PC-9 (cell line): ENCODE results near the gene KIAA1217. TPM values are rescaled to one million over a fixed set of nuclear protein-coding genes. Genes with fewer than 3 reads are reported as not detected.
A peak's percentile ranks its signal among the peaks of the same experiment; 100 is the strongest.

Source experiments
- BruUV-seq: library from RNA; stranded (reverse); fragments of 400-500 nt; replicated peaks from 2 replicates; lab custom pipeline; 2021; lab: Mats Ljungman, UMichigan
- CTCF ChIA-PET: fragments of 300-600 bp; sonication (Branson Sonifier 250); formaldehyde crosslinking; loops from one replicate; lab custom pipeline; 2022; ENCODE audit warnings: antibody characterized with exemption; lab: Charles Lee
- POLR2A ChIA-PET: fragments of 300-600 bp; sonication (Branson Sonifier 250); formaldehyde crosslinking; loops from one replicate; lab custom pipeline; 2022; ENCODE audit warnings: antibody characterized with exemption; ENCODE audit not compliant: unreplicated experiment; lab: Charles Lee
- DNase-seq, 2 experiments: peaks; one replicate each; pipeline versions ENCODE4 v3.0.0 to v3.0.0-alpha.2; 2015 to 2022; ENCODE audit warnings: mixed read lengths in 1 of 2
- H2AFZ ChIP-seq: fragments of 200-600 bp; sonication (generic); 2 replicates; pipeline ENCODE4 v1.8.1; 2017; ENCODE audit warnings: antibody characterized with exemption
- H3F3A ChIP-seq: fragments of 200-600 bp; sonication (generic); 2 replicates; pipeline ENCODE4 v1.8.1; 2017; ENCODE audit warnings: antibody characterized with exemption, mild to moderate bottlenecking, low read depth; ENCODE audit not compliant: insufficient read depth
- H3K27ac ChIP-seq: fragments of 200-600 bp; sonication (generic); 2 replicates; pipeline ENCODE4 v1.6.1; 2016; ENCODE audit warnings: mixed run types
- H3K27me3 ChIP-seq: fragments of 200-600 bp; sonication (generic); 2 replicates; pipeline ENCODE4 v1.6.1; 2016; ENCODE audit warnings: low read depth, mixed run types; ENCODE audit not compliant: insufficient read depth
- H3K36me3 ChIP-seq: fragments of 200-600 bp; sonication (generic); 2 replicates; pipeline ENCODE4 v1.6.1; 2016; ENCODE audit warnings: low read depth, mixed run types
- H3K4me1 ChIP-seq: fragments of 200-600 bp; sonication (generic); replicated peaks from 2 replicates; pipeline ENCODE4 v1.6.1; 2016; ENCODE audit warnings: mixed run types; ENCODE audit not compliant: insufficient read depth
- H3K4me2 ChIP-seq: fragments of 200-600 bp; sonication (generic); 2 replicates; pipeline ENCODE4 v1.6.1; 2017; ENCODE audit warnings: mixed run types
- H3K4me3 ChIP-seq: fragments of 200-600 bp; sonication (generic); 2 replicates; pipeline ENCODE4 v1.6.1; 2016; ENCODE audit warnings: mixed run types
- H3K79me2 ChIP-seq: fragments of 200-600 bp; sonication (generic); 2 replicates; pipeline ENCODE4 v1.6.1; 2017; ENCODE audit warnings: low read depth, mixed run types
- H3K9me2 ChIP-seq: fragments of 200-600 bp; sonication (generic); 2 replicates; pipeline ENCODE4 v1.8.1; 2017; ENCODE audit warnings: mild to moderate bottlenecking; ENCODE audit not compliant: insufficient read depth
- H3K9me3 ChIP-seq: fragments of 200-600 bp; sonication (generic); 2 replicates; pipeline ENCODE4 v1.8.1; 2016; ENCODE audit warnings: low read depth; ENCODE audit not compliant: insufficient read depth
- H4K20me1 ChIP-seq: fragments of 200-600 bp; sonication (generic); 2 replicates; pipeline ENCODE4 v1.8.1; 2017; ENCODE audit not compliant: insufficient read depth
- CTCF ChIP-seq: fragments of 200-600 bp; sonication (generic); conservative IDR thresholded peaks from 2 replicates; pipeline ENCODE4 v1.6.1; 2017; ENCODE audit warnings: mixed run types, antibody characterized with exemption, mild to moderate bottlenecking, moderate library complexity
- EZH2 ChIP-seq: fragments of 200-600 bp; sonication (generic); IDR thresholded peaks from 2 replicates; pipeline ENCODE4 v1.8.0; 2017; ENCODE audit warnings: antibody characterized with exemption, low read depth
- intact Hi-C: fragments of 100-400 bp; cut with micrococcal nuclease; formaldehyde crosslinking; loops from one replicate; pipeline ENCODE4 v1.10.0; 2022; ENCODE audit not compliant: unreplicated experiment
- total RNA-seq: library from RNA; stranded (reverse); gene quantifications from 2 replicates; pipeline ENCODE4 v1.2.3, GENCODE V29; 2021

The KIAA1217 gene
- total RNA-seq, 1 experiment from 2014 or later: 41.1 TPM

DNA sequence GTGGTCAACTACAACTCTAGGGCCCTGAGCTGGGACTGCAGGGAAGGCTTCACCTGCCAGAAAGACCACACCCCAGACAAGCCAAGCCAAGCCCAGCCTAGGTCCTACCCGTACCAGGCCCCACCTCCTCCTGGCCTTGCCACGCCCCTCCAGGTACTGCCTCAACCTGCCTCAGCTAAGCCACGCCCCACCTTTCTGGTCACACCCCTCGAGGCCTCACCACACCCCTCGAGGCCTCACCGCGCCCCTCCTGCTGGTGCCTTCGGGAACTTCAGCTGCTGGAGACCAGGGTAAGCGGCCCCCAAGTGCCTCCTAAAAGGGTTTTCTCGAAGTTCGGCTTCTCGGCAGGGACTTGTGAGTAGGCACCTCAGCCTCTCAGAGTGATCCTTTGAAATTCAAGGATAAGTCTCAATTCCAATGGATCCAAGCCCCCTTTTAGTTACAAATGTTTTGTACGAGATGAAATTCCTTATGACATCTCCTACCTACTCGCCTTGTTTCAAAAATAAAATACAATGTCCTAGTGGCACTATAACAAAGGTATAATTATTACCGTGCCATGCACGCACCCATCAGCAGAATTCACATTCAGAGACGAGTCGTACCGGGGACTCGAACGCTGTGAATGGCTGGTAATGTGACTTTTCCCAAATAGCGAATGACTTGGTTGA is 343.5 kb downstream of the KIAA1217 start:
- CTCF ChIA-PET: no interaction called here
- Histone ChIP-seq H4K20me1 (no peaks in the 10 kb centered on the region), H3K79me2 (no peaks in the 10 kb centered on the region), H3K27ac (no peak overlapping the region), H3K27me3 (no peaks in the 10 kb centered on the region), H3F3A (no peaks in the 10 kb centered on the region), H3K36me3 (no peaks in the 10 kb centered on the region), H3K4me3 (no peak overlapping the region), H3K9me3 (no peaks in the 10 kb centered on the region), H3K4me2 (no peak overlapping the region), H3K4me1 (no peaks in the 10 kb centered on the region), H3K9me2 (no peaks in the 10 kb centered on the region), H2AFZ (no peak overlapping the region)
- DNase-seq: peak in 1 of 2 experiments; percentile 40
- TF ChIP-seq EZH2: no peak
- peak; percentile 38 for TF ChIP-seq CTCF
- BruUV-seq: no TSS peak
- intact Hi-C loops: loop anchor here (10.0 kb wide), 1 partner anchor 672 kb away; no protein-coding TSS in a partner anchor
- POLR2A ChIA-PET: interaction anchor here (0.6 kb wide), 1 partner anchor 425 kb away, joined by 3 read pairs; no protein-coding TSS in a partner anchor

GRCh38 chr10:24553051-24553612 is 344.2 kb downstream of the KIAA1217 start:
- ChIA-PET POLR2A (no interaction called here), CTCF (no interaction called here)
- no peak overlapping the region for H3K4me2 ChIP-seq
- H3K4me1 ChIP-seq: no peaks in the 10 kb centered on the region
- intact Hi-C loops: loop anchor here (10.0 kb wide), 1 partner anchor 672 kb away; no protein-coding TSS in a partner anchor
- no peak for DNase-seq
- no peaks in the 10 kb centered on the region for H3K9me2 ChIP-seq
- H3F3A ChIP-seq: no peaks in the 10 kb centered on the region
- H4K20me1 ChIP-seq: no peaks in the 10 kb centered on the region
- TF ChIP-seq CTCF (no peak), EZH2 (no peak)
- no peaks in the 10 kb centered on the region for H3K36me3 ChIP-seq
- no peak overlapping the region for H3K27ac ChIP-seq
- BruUV-seq: no TSS peak
- no peaks in the 10 kb centered on the region for H3K9me3 ChIP-seq
- no peaks in the 10 kb centered on the region for H3K27me3 ChIP-seq
- H3K79me2 ChIP-seq: no peaks in the 10 kb centered on the region
- no peak overlapping the region for H3K4me3 ChIP-seq
- H2AFZ ChIP-seq: no peak overlapping the region

DNA sequence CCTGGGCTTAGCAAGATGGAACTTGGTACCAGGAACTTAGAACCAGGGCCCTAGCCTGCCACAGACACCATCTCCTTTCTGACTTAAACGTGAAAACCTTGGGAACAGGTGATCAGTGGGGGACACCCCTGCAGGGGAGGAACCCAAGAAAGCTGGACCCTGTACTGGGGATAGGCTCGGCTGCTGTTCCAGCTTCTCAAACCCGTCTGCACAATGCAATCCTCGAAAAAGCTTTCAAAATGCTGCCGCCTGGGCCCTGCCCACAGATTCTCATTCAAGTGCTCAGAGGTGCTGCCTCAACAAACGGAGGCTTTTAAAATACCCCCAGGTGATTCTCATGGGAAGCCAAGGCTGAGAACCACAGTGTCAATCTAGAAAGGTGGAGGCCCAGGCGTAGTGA is 345.1 kb downstream of the KIAA1217 start:
- no peaks in the 10 kb centered on the region for H3K36me3 ChIP-seq
- H3K27me3 ChIP-seq: no peaks in the 10 kb centered on the region

More for the DNA sequence above, 345.1 kb downstream of the KIAA1217 start:
- Histone ChIP-seq H3K4me3 (no peak overlapping the region), H3K79me2 (no peaks in the 10 kb centered on the region), H3K9me2 (no peaks in the 10 kb centered on the region), H3K9me3 (no peaks in the 10 kb centered on the region), H3K4me1 (no peaks in the 10 kb centered on the region), H4K20me1 (no peaks in the 10 kb centered on the region), H3K27ac (no peak overlapping the region), H2AFZ (no peak overlapping the region), H3K4me2 (no peak overlapping the region), H3F3A (no peaks in the 10 kb centered on the region)
- no TSS peak for BruUV-seq
- POLR2A ChIA-PET: no interaction called here
- TF ChIP-seq CTCF: no peak
- no peak for TF ChIP-seq EZH2
- CTCF ChIA-PET: interaction anchor here (0.6 kb wide), 1 partner anchor 803 kb away, joined by 8 read pairs; no protein-coding TSS in a partner anchor
- intact Hi-C loops: loop anchor here (10.0 kb wide), 1 partner anchor 671 kb away; no protein-coding TSS in a partner anchor
- no peak for DNase-seq
